K562 (cell line): Measurements from ENCODE around the gene DPM1. TPM values are rescaled to one million over a fixed set of nuclear protein-coding genes. Genes with fewer than 3 reads are reported as not detected.

Experiments used
- BMI1 ChIP-seq: fragments of 150-350 bp; IDR thresholded peaks from 2 replicates; pipeline ENCODE4 v1.6.1; 2014; ENCODE audit warnings: low read length
- CBX5 ChIP-seq: IDR thresholded peaks from 2 replicates; pipeline ENCODE4 v1.6.1; 2014; ENCODE audit warnings: low read depth, borderline replicate concordance
- CGGBP1 ChIP-seq: fragments of 250-450 bp; sonication (Bioruptor Pico); IDR thresholded peaks from 2 replicates; pipeline ENCODE4 v1.9.0; 2021; ENCODE audit warnings: mild to moderate bottlenecking
- DIDO1 ChIP-seq: fragments of 450-650 bp; IDR thresholded peaks from 2 replicates; pipeline ENCODE4 v1.6.1; 2016; ENCODE audit warnings: low read depth, missing biosample characterization, missing genetic modification characterization
- ESRRB ChIP-seq: fragments of 250-450 bp; sonication (Bioruptor Pico); IDR thresholded peaks from 2 replicates; pipeline ENCODE4 v1.5.0; 2020; ENCODE audit warnings: mild to moderate bottlenecking, moderate library complexity, borderline replicate concordance
- GATAD2B ChIP-seq: fragments of 450-650 bp; IDR thresholded peaks from 2 replicates; pipeline ENCODE4 v1.6.1; 2017; ENCODE audit warnings: mild to moderate bottlenecking, borderline replicate concordance
- NR2F6 ChIP-seq: fragments of 450-650 bp; formaldehyde crosslinking; IDR thresholded peaks from 2 replicates; pipeline ENCODE4 v1.4.0; 2020; ENCODE audit warnings: mild to moderate bottlenecking
- PCBP2 ChIP-seq: fragments of 200-400 bp; formaldehyde crosslinking; IDR thresholded peaks from 2 replicates; pipeline ENCODE4 v1.6.1; 2018; ENCODE audit warnings: low read length, low read depth, mild to moderate bottlenecking, moderate library complexity; ENCODE audit not compliant: poor library complexity, severe bottlenecking
- POLR2AphosphoS5 ChIP-seq: IDR thresholded peaks from 2 replicates; pipeline ENCODE4 v1.6.1; 2011; ENCODE audit warnings: mild to moderate bottlenecking, low read depth, low read length, moderate library complexity; ENCODE audit not compliant: control insufficient read depth, insufficient read depth
- RBM14 ChIP-seq: fragments of 200-400 bp; formaldehyde crosslinking; IDR thresholded peaks from 2 replicates; pipeline ENCODE4 v1.6.1; 2018; ENCODE audit warnings: low read depth, mild to moderate bottlenecking, low read length, moderate library complexity, borderline replicate concordance; ENCODE audit not compliant: insufficient read depth
- THRB ChIP-seq: fragments of 450-650 bp; formaldehyde crosslinking; conservative IDR thresholded peaks from 2 replicates; pipeline ENCODE4 v1.4.0; 2022; ENCODE audit warnings: mild to moderate bottlenecking, missing genetic modification characterization
- USF2 ChIP-seq: sonication (generic); formaldehyde crosslinking; IDR thresholded peaks from 2 replicates; pipeline ENCODE4 v1.5.0; 2020; ENCODE audit warnings: missing genetic modification reagents
- YY1 ChIP-seq, 3 experiments: IDR thresholded peaks; 2 replicates each; pipeline ENCODE4 v1.6.1; 2011; ENCODE audit warnings: low read length in 2 of 3, mild to moderate bottlenecking in 2 of 3, moderate library complexity in 2 of 3, borderline replicate concordance in 1 of 3, control low read depth in 1 of 3, low read depth in 1 of 3; ENCODE audit not compliant: insufficient read depth in 3 of 3, insufficient replicate concordance in 2 of 3, control insufficient read depth in 1 of 3, insufficient read length in 1 of 3; ENCODE audit errors: extremely low read depth in 1 of 3
- ZKSCAN1 ChIP-seq: fragments of 150-350 bp; IDR thresholded peaks from 2 replicates; pipeline ENCODE4 v1.6.1; 2016; ENCODE audit warnings: low read depth, low read length
- ZNF282 ChIP-seq: sonication (generic); formaldehyde crosslinking; IDR thresholded peaks from 2 replicates; pipeline ENCODE4 v1.8.1; 2023; ENCODE audit warnings: missing genetic modification reagents
- ZNF41 ChIP-seq: fragments of 250-450 bp; sonication (Bioruptor Pico); conservative IDR thresholded peaks from 2 replicates; pipeline ENCODE4 v1.4.0; 2020; ENCODE audit warnings: mild to moderate bottlenecking
- ZNF507 ChIP-seq: conservative IDR thresholded peaks from 2 replicates; pipeline ENCODE4 v1.6.1; 2017; ENCODE audit warnings: missing genetic modification characterization, missing compliant biosample characterization
- ZNF707 ChIP-seq: fragments of 250-450 bp; sonication (Bioruptor Pico); conservative IDR thresholded peaks from 2 replicates; pipeline ENCODE4 v1.8.0; 2022; ENCODE audit warnings: inconsistent platforms, mild to moderate bottlenecking, moderate library complexity
- ZNF717 ChIP-seq: fragments of 250-450 bp; sonication (Bioruptor Pico); IDR thresholded peaks from 2 replicates; pipeline ENCODE4 v1.5.0; 2021
- ZSCAN29 ChIP-seq: fragments of 450-650 bp; IDR thresholded peaks from 2 replicates; pipeline ENCODE4 v1.6.1; 2017
- polyA plus RNA-seq, 8 experiments: library from polyadenylated mRNA; depleted of rRNA in 4 of 8; stranded (reverse) in 5 of 8; unstranded in 3 of 8; fragments of >200 nt; fragmentation: Nextera tagmentation in 2 of 8; fragmentation: Illumina TruSeq in 1 of 8; extraction: Ambion mirVana in 2 of 8; extraction: Trizol in 1 of 8; gene quantifications; 2 replicates each; pipeline versions ENCODE4 v1.2.1 to v1.2.3, GENCODE V29; 2011 to 2014; ENCODE audit warnings: inconsistent platforms in 1 of 8, missing spikeins in 1 of 8
- total RNA-seq, 7 experiments: library from RNA; depleted of rRNA in 6 of 7; stranded (reverse); fragments of >200 nt in 6 of 7; fragmentation: Illumina TruSeq in 2 of 7; extraction: Trizol in 2 of 7; gene quantifications; 2 replicates each; pipeline versions ENCODE4 v1.2.1 to v1.2.3, GENCODE V29; 2011 to 2021; ENCODE audit warnings: low replicate concordance in 1 of 7
- TF ChIP-seq, protein P1 (sequence below): sonication (generic); formaldehyde crosslinking; IDR thresholded peaks from 2 replicates; pipeline ENCODE4 v1.8.0; 2023; ENCODE audit warnings: mild to moderate bottlenecking, missing genetic modification reagents

Gene DPM1
- total and polyA plus RNA-seq, 9 of the 15 experiments (the other 6 are each of a cell fraction or from before 2014, with no cell fraction given) = 75.2 to 190 (median 153) TPM

GRCh38 chr20:50958615-50959542 lies 547 bp upstream of the DPM1 start, which contains the start of gene MOCS3 (continued):
- TF ChIP-seq ZNF41 (no peak), RBM14 (no peak), DIDO1 (tag) (0 out of 2 replicates have a peak, but pooled peaks have one; percentile 50), ZNF282 (no peak), POLR2AphosphoS5 (no peak; the same call in 1 of the 2 replicates), USF2 (CRISPR knock-in tag) (no peak), ZSCAN29 (no peak), BMI1 (peak; percentile 93), GATAD2B (0 out of 2 replicates have a peak, but pooled peaks have one; percentile 83), PCBP2 (no peak), ZNF707 (CRISPR knock-in tag) (no peak), ZKSCAN1 (no peak), NR2F6 (CRISPR knock-in tag) (no peak), YY1 (IDR thresholded peaks at IDR 0.05; ENCODE audit: borderline replicate concordance in 1 of 3, control insufficient read depth in 1 of 3, extremely low read depth in 1 of 3, insufficient read depth in 3 of 3, insufficient read length in 1 of 3, insufficient replicate concordance in 2 of 3, low read depth in 1 of 3, low read length in 2 of 3) (peak in 1 of 3 experiments; percentile 41), ZNF507 (tag) (no peak), ZNF717 (no peak), CGGBP1 (CRISPR knock-in tag) (no peak), THRB (CRISPR knock-in tag) (no peak), ESRRB (CRISPR knock-in tag) (no peak), CBX5 (no peak)
- TF ChIP-seq, protein P1, sequence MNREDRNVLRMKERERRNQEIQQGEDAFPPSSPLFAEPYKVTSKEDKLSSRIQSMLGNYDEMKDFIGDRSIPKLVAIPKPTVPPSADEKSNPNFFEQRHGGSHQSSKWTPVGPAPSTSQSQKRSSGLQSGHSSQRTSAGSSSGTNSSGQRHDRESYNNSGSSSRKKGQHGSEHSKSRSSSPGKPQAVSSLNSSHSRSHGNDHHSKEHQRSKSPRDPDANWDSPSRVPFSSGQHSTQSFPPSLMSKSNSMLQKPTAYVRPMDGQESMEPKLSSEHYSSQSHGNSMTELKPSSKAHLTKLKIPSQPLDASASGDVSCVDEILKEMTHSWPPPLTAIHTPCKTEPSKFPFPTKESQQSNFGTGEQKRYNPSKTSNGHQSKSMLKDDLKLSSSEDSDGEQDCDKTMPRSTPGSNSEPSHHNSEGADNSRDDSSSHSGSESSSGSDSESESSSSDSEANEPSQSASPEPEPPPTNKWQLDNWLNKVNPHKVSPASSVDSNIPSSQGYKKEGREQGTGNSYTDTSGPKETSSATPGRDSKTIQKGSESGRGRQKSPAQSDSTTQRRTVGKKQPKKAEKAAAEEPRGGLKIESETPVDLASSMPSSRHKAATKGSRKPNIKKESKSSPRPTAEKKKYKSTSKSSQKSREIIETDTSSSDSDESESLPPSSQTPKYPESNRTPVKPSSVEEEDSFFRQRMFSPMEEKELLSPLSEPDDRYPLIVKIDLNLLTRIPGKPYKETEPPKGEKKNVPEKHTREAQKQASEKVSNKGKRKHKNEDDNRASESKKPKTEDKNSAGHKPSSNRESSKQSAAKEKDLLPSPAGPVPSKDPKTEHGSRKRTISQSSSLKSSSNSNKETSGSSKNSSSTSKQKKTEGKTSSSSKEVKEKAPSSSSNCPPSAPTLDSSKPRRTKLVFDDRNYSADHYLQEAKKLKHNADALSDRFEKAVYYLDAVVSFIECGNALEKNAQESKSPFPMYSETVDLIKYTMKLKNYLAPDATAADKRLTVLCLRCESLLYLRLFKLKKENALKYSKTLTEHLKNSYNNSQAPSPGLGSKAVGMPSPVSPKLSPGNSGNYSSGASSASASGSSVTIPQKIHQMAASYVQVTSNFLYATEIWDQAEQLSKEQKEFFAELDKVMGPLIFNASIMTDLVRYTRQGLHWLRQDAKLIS = 0 out of 2 replicates have a peak, but pooled peaks have one; percentile 5
